GM12891 (cell line): ENCODE data around the gene GRK1.

Source experiments
- POLR2A ChIP-seq: IDR thresholded peaks from 2 replicates; pipeline ENCODE4 v1.6.1; 2011; ENCODE audit warnings: low read depth, low read length, control low read depth
- POLR2AphosphoS5 ChIP-seq: IDR thresholded peaks from 2 replicates; pipeline ENCODE4 v1.6.1; 2011; ENCODE audit warnings: low read depth, low read length, control low read depth

- TF ChIP-seq POLR2A (no peak), POLR2AphosphoS5 (no peak)
These were observed 97.2 kb downstream of the GRK1 start for GRCh38 chr13:113763961-113764792.
